BJ (cell line): Measurements from ENCODE around the gene PGAM1. TPM values are rescaled to one million over a fixed set of nuclear protein-coding genes. Genes with fewer than 3 reads are reported as not detected.
"Not testable (repeated sequence)": the region's sequence is repeated elsewhere in the genome, so short reads cannot be mapped to it uniquely, and the experiment has no call there.

Source experiments
- CTCF ChIA-PET: fragments of 350-600 bp; formaldehyde crosslinking; extraction: SDS; loops from one replicate; lab custom pipeline; 2021; ENCODE audit warnings: antibody characterized with exemption, inconsistent platforms; lab: Yijun Ruan, JAX
- POLR2A ChIA-PET: fragments of 300-600 bp; sonication (Branson Sonifier 250); formaldehyde crosslinking; extraction: SDS; loops from one replicate; lab custom pipeline; 2021; ENCODE audit warnings: antibody characterized with exemption; lab: Charles Lee
- DNase-seq: peaks from one replicate; pipeline ENCODE4 v3.0.0-alpha.2; 2011; ENCODE audit warnings: low read depth
- H3K27me3 ChIP-seq: 2 replicates; pipeline ENCODE4 v1.6.0; 2011; ENCODE audit warnings: low read length; ENCODE audit not compliant: control insufficient read depth, insufficient read depth
- H3K36me3 ChIP-seq: 2 replicates; pipeline ENCODE4 v1.5.1; 2011; ENCODE audit warnings: low read length; ENCODE audit not compliant: control insufficient read depth, insufficient read depth
- H3K4me3 ChIP-seq: 2 replicates; pipeline ENCODE4 v1.5.1; 2011; ENCODE audit warnings: low read depth, mild to moderate bottlenecking, control low read depth, low read length
- polyA plus RNA-seq: library from polyadenylated mRNA; depleted of rRNA; stranded (reverse); fragments of >200 nt; gene quantifications from 2 replicates; pipeline ENCODE4 v1.2.3, GENCODE V29; 2011
- TF ChIP-seq, protein P1 (sequence below): IDR thresholded peaks from 2 replicates; pipeline ENCODE4 v1.5.1; 2011; ENCODE audit warnings: low read depth, mild to moderate bottlenecking, control low read depth, inconsistent platforms, low read length, moderate library complexity; ENCODE audit not compliant: insufficient read depth

Gene PGAM1
- polyA plus RNA-seq, 1 experiment, result 710 TPM

DNA sequence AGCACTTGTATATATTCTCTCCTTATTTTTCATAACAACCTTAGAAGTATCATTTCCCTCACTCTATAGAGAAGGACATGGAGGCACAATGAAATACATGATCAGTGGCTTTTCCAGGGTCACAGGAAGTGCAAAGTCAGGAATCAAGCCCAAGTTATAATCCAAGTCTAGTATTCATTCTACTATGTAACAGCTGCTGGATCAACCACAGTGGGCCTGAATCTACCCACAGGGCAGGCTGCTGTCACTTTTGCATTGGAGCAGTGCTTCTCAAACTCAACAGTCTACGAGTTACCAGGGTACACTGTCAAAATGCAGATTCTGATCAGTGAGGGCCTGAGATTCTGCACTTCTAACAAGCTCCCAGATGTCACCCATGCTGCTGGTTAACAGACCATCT is 38.2 kb downstream of the PGAM1 start:
- no peak for DNase-seq
- POLR2A ChIA-PET, result no interaction called here
- no peaks in the 10 kb centered on the region for H3K27me3 ChIP-seq
- CTCF ChIA-PET, result interaction anchor here (0.6 to 10.4 kb wide), 19 partner anchors 9 to 222 kb away, joined by 3 to 104 read pairs (median 4); partner anchors contain the start of gene UBTD1
- no peak overlapping the region for H3K4me3 ChIP-seq
- peaks cover 37% of the 10 kb centered on the region for H3K36me3 ChIP-seq
- TF ChIP-seq, protein P1, sequence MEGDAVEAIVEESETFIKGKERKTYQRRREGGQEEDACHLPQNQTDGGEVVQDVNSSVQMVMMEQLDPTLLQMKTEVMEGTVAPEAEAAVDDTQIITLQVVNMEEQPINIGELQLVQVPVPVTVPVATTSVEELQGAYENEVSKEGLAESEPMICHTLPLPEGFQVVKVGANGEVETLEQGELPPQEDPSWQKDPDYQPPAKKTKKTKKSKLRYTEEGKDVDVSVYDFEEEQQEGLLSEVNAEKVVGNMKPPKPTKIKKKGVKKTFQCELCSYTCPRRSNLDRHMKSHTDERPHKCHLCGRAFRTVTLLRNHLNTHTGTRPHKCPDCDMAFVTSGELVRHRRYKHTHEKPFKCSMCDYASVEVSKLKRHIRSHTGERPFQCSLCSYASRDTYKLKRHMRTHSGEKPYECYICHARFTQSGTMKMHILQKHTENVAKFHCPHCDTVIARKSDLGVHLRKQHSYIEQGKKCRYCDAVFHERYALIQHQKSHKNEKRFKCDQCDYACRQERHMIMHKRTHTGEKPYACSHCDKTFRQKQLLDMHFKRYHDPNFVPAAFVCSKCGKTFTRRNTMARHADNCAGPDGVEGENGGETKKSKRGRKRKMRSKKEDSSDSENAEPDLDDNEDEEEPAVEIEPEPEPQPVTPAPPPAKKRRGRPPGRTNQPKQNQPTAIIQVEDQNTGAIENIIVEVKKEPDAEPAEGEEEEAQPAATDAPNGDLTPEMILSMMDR, result no peak

DNA sequence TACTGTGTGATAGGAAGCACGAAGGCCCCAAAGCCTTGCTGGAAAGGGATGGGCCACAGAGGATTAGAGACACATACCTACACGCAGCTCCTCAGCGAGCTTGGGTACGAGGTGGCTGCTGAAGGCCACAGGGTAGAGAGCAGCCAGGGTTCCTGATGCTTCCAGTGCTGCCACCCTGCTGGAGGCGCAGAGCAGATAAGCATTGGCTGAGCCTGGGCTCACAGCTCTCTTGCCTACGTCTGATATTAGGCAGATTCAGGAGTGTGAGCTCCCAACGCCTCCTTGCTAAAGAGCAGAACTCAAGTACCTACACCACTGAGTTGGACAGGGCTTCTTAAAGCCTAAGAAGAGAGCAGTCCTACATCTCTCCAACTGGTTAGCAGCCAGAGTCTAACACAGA is 40.0 kb downstream of the PGAM1 start:
- TF ChIP-seq, protein P1, result no peak
- Histone ChIP-seq H3K36me3 (peaks cover 37% of the 10 kb centered on the region), H3K4me3 (no peak overlapping the region), H3K27me3 (no peaks in the 10 kb centered on the region)
- POLR2A ChIA-PET, result no interaction called here
- CTCF ChIA-PET, result interaction anchor here (1.4 to 10.4 kb wide), 4 partner anchors 11 to 86 kb away, joined by 5 to 104 read pairs (median 6); no protein-coding TSS in a partner anchor
- no peak for DNase-seq

DNA sequence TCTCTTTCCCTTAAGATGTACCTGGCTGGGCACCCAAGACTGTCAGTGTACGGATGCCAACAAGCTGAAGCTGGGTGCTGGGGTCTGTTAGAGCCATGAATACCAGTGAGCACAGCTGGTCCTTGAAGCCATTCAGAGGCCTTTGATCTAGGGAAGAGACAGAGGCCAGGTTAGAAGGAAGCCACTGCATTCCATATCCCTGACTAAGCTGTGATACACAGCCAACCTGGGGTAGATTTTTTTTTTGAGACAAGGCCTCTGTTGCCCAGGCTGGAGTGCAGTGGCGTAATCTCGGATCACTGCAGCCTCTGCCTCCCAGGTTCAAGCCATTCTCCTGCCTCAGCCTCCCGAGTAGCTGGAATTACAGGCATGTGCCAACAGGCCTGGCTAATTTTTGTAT is 40.8 kb downstream of the PGAM1 start:
- no peak overlapping the region for H3K4me3 ChIP-seq
- H3K36me3 ChIP-seq, result peaks cover 36% of the 10 kb centered on the region
- CTCF ChIA-PET, result interaction anchor here (1.4 to 10.4 kb wide), 3 partner anchors 12 to 85 kb away, joined by 6 to 104 read pairs (median 7); no protein-coding TSS in a partner anchor
- TF ChIP-seq, protein P1, result no peak
- DNase-seq, result no peak
- POLR2A ChIA-PET, result no interaction called here
- no peaks in the 10 kb centered on the region for H3K27me3 ChIP-seq

DNA sequence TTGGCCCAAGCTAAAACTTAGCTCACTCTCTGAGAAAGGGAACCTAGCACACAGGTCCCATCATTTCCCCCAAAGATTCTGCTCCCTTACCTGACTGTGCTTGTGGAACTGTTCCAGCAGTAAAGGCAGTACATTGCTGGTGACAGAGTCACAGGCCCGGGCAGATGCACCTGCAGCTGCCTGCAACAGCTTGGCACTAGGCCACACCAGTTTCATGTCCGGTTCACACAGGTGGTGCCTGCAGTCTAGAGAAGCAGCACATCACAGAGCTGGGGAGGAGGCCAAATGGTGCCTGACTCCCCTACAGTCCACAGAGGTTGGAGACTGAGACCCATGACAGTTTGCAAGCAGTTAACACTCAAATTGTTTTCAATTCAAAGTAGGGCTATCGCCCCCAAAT is 42.2 kb downstream of the PGAM1 start:
- ChIA-PET POLR2A (no interaction called here), CTCF (interaction anchor here (1.1 to 10.4 kb wide), 2 partner anchors 84 to 191 kb away, joined by 3 to 104 read pairs; no protein-coding TSS in a partner anchor)
- H3K36me3 ChIP-seq, result peaks cover 31% of the 10 kb centered on the region
- no peaks in the 10 kb centered on the region for H3K27me3 ChIP-seq
- H3K4me3 ChIP-seq, result no peak overlapping the region
- no peak for DNase-seq
- TF ChIP-seq, protein P1, result no peak

DNA sequence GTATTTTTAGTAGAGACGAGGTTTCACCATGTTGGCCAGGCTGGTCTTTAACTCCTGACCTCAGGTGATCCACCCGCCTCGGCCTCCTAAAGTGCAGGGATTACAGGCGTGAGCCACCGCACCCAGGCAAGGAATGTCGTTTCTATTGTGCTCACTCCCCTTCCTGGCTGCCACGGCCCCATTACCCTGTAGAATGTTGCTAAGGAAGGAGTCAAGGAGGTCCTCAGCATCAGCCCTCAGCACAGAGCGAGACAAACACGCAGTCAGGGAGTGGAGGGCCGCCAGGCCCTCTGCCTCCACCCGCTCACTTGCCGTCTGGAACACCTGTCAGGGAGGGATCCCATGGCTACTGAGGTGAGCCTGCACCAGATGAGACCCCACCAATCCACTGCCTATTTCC is 42.8 kb downstream of the PGAM1 start:
- CTCF ChIA-PET, result interaction anchor here (10.4 kb wide), 1 partner anchor 83 kb away, joined by 104 read pairs; no protein-coding TSS in a partner anchor
- peaks cover 33% of the 10 kb centered on the region for H3K36me3 ChIP-seq
- DNase-seq, H3K27me3 ChIP-seq, POLR2A ChIA-PET, H3K4me3 ChIP-seq: not testable (repeated sequence)

DNA sequence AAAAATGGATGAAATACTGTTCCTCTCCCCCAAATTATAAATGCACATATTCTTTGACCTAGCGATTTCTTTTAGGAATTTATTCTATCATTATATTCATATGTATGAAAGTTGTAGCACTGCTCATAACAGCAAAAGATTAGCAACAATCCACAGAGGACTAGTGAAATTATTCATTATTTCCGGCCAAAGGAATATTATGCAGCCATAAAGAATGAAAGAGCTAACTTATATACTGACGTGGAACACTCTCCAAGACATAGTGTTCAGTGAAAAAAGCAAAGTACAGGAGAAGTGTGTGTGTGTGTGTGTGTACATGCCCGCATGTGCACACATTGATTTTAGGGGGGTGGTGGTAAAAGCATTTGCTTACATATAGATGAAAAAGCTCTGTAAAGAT is 48.9 kb downstream of the PGAM1 start:
- H3K36me3 ChIP-seq, result peaks cover 21% of the 10 kb centered on the region
- TF ChIP-seq, protein P1, result no peak
- no peak overlapping the region for H3K4me3 ChIP-seq
- no peaks in the 10 kb centered on the region for H3K27me3 ChIP-seq
- CTCF ChIA-PET, result interaction anchor here (0.6 to 2.7 kb wide), 3 partner anchors 11 to 231 kb away, joined by 3 to 8 read pairs (median 3); no protein-coding TSS in a partner anchor
- POLR2A ChIA-PET, result no interaction called here
- DNase-seq, result no peak
